Right lung (tissue), 5 donors: ENCODE results near the gene CDK6. TPM values are rescaled to one million over a fixed set of nuclear protein-coding genes. Genes with fewer than 3 reads are reported as not detected.

Experiments
- DNase-seq, 2 donors: peaks; one replicate each; pipeline ENCODE4 v3.0.0-alpha.2; 2013
- polyA plus RNA-seq, 5 donors: library from polyadenylated mRNA; unstranded; fragments of 120-200 nt; gene quantifications; one replicate each; pipeline versions ENCODE4 v1.2.1 to v1.2.3, GENCODE V29; 2013; ENCODE audit warnings: inconsistent platforms in 1 of 5, low replicate concordance in 1 of 5; ENCODE audit not compliant: insufficient read length in 5 of 5, insufficient read depth in 1 of 5

The CDK6 gene
- polyA plus RNA-seq, 5 donors, result 28.4 to 52.5 (median 45.0) TPM

GRCh38 chr7:92797284-92797683 is 39.1 kb downstream of the CDK6 start:
- no peak for DNase-seq

- DNase-seq, result peak; percentile 49 to 51
Measured at GRCh38 chr7:92794831-92795230, 41.5 kb downstream of the CDK6 start.

GRCh38 chr7:92794391-92794790 is 42.0 kb downstream of the CDK6 start:
- no peak for DNase-seq

DNA sequence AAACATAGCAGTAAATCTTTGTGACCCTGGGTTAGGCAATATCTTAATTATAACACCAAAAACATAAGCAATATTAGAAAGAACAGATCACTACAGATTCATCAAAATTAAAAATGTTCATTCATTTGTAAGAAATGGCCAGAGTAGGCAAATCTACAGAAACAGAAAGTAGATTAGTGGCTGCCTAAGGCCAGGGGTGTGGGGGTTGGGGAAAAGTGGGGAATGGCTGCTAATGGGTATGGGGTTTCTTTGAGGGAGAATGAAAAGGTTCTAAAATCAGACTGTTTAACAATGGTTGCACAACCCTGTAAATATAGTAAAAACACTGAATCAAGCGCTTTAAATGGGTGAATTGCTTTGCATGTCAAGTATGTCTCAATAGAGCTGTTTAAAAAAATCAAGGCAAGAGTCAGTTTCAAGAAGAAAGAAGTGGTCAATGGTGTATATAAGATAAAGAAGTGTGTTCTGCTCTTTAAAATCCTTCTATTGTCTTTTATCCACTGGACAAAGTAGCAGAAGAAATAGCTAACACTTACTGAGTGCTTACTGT is 42.6 kb downstream of the CDK6 start:
- no peak for DNase-seq

- DNase-seq, result no peak
Measured at GRCh38 chr7:92790992-92791391, 45.4 kb downstream of the CDK6 start.

GRCh38 chr7:92788559-92789183 is 47.7 kb downstream of the CDK6 start:
- no peak for DNase-seq

GRCh38 chr7:92785923-92786322 is 50.5 kb downstream of the CDK6 start:
- peak; percentile 31 to 50 for DNase-seq

- DNase-seq, result no peak
Measured at GRCh38 chr7:92784935-92785334, 51.4 kb downstream of the CDK6 start.

- no peak for DNase-seq
Measured at GRCh38 chr7:92783260-92784201, 52.8 kb downstream of the CDK6 start.

DNA sequence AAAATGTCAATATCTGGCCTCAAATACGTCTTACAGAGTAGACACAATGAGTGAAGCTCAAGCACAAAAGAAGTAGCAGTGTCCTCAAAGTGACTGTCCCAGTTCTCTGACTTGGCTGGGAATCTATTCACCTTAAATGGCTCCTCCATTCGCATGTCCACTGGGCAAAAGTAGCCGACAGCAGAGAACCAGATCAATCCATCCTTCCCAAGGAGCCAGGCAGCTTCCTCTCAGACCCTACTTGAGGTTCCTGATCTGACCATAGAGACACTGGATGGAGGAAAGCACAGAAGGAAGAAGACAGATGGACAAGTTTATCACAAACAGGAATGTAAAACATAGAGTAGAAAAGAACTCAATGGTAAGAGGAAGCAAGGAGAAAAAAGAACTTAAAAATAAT is 53.5 kb downstream of the CDK6 start:
- no peak for DNase-seq

DNA sequence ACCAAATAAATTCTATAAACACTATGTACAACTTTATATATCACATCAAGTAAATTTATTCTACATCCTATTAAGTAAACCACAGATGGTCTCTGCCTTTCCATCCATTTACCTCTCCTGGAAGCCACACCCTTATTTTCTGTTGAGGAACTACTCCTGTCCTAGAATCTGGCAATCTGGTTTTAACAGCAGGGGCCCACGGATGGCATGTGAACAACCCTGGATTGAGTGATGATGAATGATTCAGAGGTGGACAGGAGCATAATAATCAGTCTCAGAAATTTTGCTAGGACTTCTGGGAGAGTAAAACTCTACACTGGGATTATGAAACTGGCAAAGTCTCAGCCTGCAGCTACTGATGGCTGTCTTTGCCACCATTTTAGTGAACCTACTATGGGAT is 54.1 kb downstream of the CDK6 start:
- DNase-seq, result no peak

DNA sequence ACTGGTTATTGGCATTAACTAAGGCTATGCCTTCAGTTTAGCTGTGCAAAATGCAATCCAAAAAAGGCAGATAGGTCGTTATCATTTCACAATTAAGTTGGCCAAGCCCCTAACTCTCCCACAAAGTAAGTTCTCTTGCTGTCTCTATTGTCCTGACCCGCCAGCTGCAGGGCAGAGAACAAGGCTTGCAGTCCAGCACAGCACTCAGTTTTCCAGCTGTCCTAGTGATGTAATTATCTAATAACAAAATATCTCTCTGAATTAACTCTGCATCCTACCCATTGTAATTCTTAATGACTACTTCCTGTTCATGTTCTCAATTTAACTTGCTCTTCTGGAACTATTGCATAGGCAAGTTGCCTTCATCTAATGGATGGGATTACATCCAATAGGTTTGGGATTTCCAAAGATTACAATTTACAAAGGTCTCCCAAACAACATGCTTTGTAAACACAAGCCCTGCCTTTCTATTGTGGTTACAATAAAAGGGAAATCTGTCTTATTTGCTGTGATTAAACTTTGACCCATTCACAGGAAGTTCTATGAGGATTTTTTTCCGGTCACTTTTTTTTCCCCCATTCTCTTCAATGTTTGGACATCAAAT is 55.2 kb downstream of the CDK6 start:
- peak; percentile 82 to 88 for DNase-seq

DNA sequence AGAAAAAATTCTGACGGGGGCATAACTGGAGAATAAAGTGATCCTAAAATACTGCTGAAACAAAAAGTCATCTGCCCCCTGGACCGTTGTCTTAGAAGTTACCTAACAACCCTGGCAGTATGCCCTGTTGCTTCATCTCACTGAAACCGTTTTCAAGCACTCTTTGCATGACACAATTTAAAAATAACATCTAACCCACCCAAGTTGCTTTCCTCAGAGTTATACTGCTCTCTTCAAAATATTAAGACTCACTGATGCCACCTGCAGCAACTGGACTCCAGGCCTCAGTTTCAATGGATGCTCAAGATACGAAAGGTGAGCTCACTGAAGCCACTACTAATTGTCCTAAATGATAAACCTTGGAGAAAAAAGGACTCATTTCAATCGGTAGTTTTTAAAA is 57.4 kb downstream of the CDK6 start:
- peak; percentile 52 to 67 for DNase-seq

- no peak for DNase-seq
Measured at GRCh38 chr7:92777993-92778392, 58.4 kb downstream of the CDK6 start.

GRCh38 chr7:92773808-92774207 is 62.6 kb downstream of the CDK6 start:
- DNase-seq, result no peak

- DNase-seq, result no peak
Measured at GRCh38 chr7:92769844-92770243, 66.5 kb downstream of the CDK6 start.

- DNase-seq, result no peak
Measured at GRCh38 chr7:92769394-92769699, 67.0 kb downstream of the CDK6 start.

DNA sequence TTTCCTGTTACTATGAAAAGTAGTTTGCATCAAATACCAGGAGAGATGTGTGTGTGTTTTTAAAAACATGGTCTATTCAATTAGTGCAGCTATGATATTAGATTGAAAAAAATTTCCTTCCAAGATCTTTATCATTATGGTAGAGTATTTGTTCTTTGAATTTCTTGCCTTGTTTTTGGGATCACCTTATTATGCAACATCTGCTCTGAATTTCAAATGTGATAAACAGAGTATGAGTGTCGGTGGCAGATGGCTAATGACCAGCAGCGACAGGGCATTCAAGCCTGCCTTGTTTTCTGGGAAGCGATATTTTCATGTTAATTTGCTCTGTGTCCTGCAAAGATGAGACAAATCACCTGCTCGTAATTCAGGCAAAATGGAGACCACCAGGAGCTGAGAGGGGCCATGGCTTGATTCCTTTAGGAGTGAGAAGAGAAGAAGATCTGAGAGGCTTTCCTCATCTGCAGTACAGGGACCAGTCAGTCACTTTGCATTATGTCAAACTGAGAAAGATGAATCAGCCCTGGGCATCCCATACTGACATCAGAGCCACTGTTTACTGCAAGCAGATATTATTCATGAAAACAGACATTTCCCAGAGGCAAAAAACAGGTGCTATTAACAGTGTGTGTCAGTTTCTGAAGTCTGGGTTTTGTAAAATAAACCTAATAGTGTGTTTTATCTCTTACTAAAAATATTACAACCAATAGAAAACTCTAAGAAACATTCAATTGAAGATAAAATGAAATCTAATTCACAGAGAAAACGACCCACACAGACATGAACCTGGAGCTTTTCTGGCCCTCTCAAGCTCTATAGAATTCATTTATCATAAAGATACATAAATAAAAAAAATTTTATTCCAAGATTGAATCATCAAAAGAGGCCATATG is 67.6 kb downstream of the CDK6 start:
- DNase-seq, result no peak

DNA sequence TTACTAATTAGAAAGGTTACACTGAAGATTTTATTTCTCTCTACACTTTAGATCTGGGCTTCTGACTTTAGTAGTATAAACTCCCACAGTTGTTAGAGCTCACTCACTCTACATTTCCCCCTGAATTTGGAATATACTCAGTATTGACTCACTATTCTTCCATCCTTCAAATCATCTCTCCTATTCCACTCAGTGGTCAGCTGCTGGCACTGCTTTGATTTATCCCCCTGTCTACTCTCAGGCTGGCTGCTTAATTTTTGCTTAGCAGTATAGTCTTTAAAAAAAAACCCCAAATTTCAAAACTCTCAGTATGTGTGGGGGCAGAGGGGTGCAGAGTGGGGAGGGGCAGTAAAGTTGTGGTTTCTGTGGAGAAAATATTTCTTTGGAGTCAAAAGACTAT is 68.9 kb downstream of the CDK6 start:
- DNase-seq, result no peak

DNA sequence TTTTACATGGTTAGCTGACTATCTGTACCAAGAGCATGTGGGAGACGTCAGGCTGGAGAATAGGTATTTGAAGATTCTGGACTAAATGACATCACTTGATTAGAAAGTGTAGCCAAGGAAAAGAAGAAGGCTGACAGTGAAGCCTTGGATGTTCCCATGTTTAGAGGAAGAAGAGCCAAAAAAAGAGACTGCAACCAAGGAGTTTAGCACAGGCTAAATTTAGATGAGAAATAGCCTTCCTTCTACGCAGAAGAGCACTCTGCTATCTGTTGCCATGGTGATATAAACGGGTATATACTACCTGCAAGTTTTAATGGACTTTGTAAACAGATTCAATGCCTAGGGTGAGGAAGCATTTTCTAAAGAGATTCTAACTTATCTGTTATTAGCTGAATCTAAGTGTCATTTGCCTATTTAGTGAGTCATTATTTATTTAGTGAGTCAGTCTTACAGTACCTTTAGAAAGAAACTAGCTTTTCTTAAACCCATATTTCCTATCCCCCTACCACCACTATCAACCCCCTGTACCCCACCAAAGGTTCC is 69.8 kb downstream of the CDK6 start:
- no peak for DNase-seq

DNA sequence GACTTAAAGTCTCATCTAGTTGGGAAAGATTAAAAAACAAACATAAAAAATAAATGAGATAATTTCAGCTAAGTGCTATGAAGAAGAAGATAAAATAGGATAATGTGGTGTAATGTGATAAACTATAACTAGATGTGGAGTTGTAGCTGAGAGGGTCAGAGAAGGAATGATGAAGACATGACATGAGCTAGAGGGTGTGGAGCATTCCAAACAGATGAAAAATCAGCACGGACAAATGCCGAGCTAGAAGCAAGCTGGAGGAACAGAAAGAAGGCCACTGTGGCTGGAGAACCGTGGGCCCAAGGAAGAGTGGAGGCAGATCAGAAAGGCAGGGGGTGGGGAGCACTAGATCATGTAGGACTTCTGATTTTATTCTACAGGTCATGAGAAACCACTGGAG is 70.6 kb downstream of the CDK6 start:
- DNase-seq, result no peak
